H7 (cell line): ENCODE results near the gene PACSIN1. TPM values are rescaled to one million over a fixed set of nuclear protein-coding genes. Genes with fewer than 3 reads are reported as not detected.

Source experiments
- DNase-seq: peaks from one replicate; pipeline ENCODE4 v3.0.0; 2012
- H3K27me3 ChIP-seq: 2 replicates; pipeline ENCODE4 v1.6.0; 2011; ENCODE audit warnings: mild to moderate bottlenecking, low read length; ENCODE audit not compliant: control insufficient read depth, insufficient read depth
- H3K36me3 ChIP-seq: replicated peaks from 2 replicates; pipeline ENCODE4 v1.5.1; 2011; ENCODE audit warnings: low read length; ENCODE audit not compliant: control insufficient read depth, insufficient read depth
- H3K4me3 ChIP-seq: 2 replicates; pipeline ENCODE4 v1.5.1; 2011; ENCODE audit warnings: low read depth, mild to moderate bottlenecking, control low read depth, low read length, moderate library complexity; ENCODE audit not compliant: insufficient read depth
- total RNA-seq: library from RNA; depleted of rRNA; stranded (reverse); fragments of >200 nt; shearing (Covaris generic); gene quantifications from 2 replicates; pipeline ENCODE4 v1.2.3, GENCODE V29; 2014; rRNA removed

PACSIN1 gene
- total RNA-seq, 1 experiment from 2014 or later = 3.4 TPM

GRCh38 chr6:34578445-34579262, 112.8 kb downstream of the PACSIN1 start:
- DNase-seq = no peak
- H3K27me3 ChIP-seq = no peaks in the 10 kb centered on the region

GRCh38 chr6:34580707-34581560, 115.1 kb downstream of the PACSIN1 start:
- no peaks in the 10 kb centered on the region for H3K27me3 ChIP-seq
- DNase-seq = peak; percentile 43
- no peak overlapping the region for H3K4me3 ChIP-seq
- H3K36me3 ChIP-seq = no peaks in the 10 kb centered on the region

More at GRCh38 chr6:34578445-34579262, 112.8 kb downstream of the PACSIN1 start:
- no peak overlapping the region for H3K4me3 ChIP-seq
- H3K36me3 ChIP-seq = no peaks in the 10 kb centered on the region

DNA sequence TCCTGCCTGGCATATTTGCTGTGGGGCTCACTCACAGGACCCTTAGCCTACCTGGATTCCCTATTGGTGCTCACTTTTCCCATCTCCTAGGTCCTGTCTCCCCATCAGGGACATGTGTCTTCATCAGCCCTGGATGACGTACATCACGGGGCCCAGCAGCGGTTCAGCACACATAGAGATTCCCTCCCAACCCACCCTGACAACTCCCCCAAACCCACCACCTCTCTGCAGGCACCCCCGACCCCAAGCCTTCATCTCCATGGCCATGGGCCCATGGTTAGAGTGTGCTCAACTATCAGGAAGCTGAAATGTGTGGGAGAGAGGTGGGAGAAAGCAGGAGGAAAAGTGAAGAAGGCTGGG, 115.7 kb downstream of the PACSIN1 start:
- Histone ChIP-seq H3K27me3 (no peaks in the 10 kb centered on the region), H3K4me3 (no peak overlapping the region), H3K36me3 (no peaks in the 10 kb centered on the region)
- no peak for DNase-seq

DNA sequence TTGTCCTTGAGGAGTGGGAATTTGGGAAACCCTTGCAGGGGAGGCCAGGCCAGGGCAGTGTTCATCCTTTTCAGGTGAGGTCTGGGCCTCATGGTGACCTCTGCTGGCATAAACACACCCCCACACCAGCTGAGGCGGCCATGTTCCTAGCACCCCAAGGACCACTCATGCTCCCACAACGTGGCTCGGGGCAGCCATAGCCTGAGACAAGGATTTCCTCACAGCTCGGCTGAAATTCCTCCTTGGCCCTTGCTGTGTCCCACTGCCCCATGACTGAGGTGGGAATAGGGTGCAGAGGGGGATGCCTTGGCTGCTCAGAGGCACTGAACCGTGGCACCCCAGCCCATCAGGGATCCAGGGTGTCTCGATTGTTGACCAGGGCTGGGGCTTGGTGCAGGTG, 117.6 kb downstream of the PACSIN1 start:
- no peaks in the 10 kb centered on the region for H3K36me3 ChIP-seq
- DNase-seq = no peak
- H3K4me3 ChIP-seq = no peak overlapping the region
- no peaks in the 10 kb centered on the region for H3K27me3 ChIP-seq

GRCh38 chr6:34583861-34584604, 118.2 kb downstream of the PACSIN1 start:
- Histone ChIP-seq H3K27me3 (no peaks in the 10 kb centered on the region), H3K36me3 (no peaks in the 10 kb centered on the region), H3K4me3 (no peak overlapping the region)
- peak; percentile 36 for DNase-seq

- peak; percentile 32 for DNase-seq
- H3K27me3 ChIP-seq = no peaks in the 10 kb centered on the region
- no peak overlapping the region for H3K4me3 ChIP-seq
- H3K36me3 ChIP-seq = no peaks in the 10 kb centered on the region
Observed at GRCh38 chr6:34584694-34585093, 118.8 kb downstream of the PACSIN1 start.

Other genes with a start within 250 kb of the PACSIN1 start
- gene HMGA1, start 229.2 kb upstream of the PACSIN1 start, total RNA-seq = 1,768 and 1,892 TPM in 2 replicates
- gene SMIM29, start 217.1 kb upstream of the PACSIN1 start, total RNA-seq = 12.4 and 24.5 TPM in 2 replicates
- gene NUDT3, start 73.4 kb upstream of the PACSIN1 start, total RNA-seq = 28.0 and 32.3 TPM in 2 replicates
- gene RPS10, start 40.0 kb upstream of the PACSIN1 start, total RNA-seq = 2,577 and 3,167 TPM in 2 replicates
- 0.11 and 0.21 TPM in 2 replicates for gene SPDEF, start 90.3 kb downstream of the PACSIN1 start, total RNA-seq
- gene ILRUN, start 230.7 kb downstream of the PACSIN1 start, total RNA-seq = 42.2 and 50.4 TPM in 2 replicates